ENCODE data around the gene APOBEC2.

GRCh38 chr6:41011673-41012072 is 41.3 kb upstream of the APOBEC2 start:
- TF ChIP-seq YY1 (IDR thresholded peaks at IDR 0.05; ENCODE audit: low read depth), result no peak
- no peak for TF ChIP-seq REST (IDR thresholded peaks at IDR 0.05; ENCODE audit: low read depth)
- TF ChIP-seq EP300 (IDR thresholded peaks at IDR 0.05; ENCODE audit: borderline replicate concordance), result no peak
- TF ChIP-seq NFIC (IDR thresholded peaks at IDR 0.05), result no peak
- TF ChIP-seq TAF1 (IDR thresholded peaks at IDR 0.05; ENCODE audit: low read depth), result no peak
- no peak for TF ChIP-seq EGR1 (IDR thresholded peaks at IDR 0.05)
- TF ChIP-seq RAD21 (IDR thresholded peaks at IDR 0.05; ENCODE audit: low read depth), result no peak
- no peak for TF ChIP-seq MAX (IDR thresholded peaks at IDR 0.05)
- TF ChIP-seq CEBPB (IDR thresholded peaks at IDR 0.05), result no peak

All from Ishikawa (cell line).